ENCODE measurements around the gene LPCAT1.

DNA sequence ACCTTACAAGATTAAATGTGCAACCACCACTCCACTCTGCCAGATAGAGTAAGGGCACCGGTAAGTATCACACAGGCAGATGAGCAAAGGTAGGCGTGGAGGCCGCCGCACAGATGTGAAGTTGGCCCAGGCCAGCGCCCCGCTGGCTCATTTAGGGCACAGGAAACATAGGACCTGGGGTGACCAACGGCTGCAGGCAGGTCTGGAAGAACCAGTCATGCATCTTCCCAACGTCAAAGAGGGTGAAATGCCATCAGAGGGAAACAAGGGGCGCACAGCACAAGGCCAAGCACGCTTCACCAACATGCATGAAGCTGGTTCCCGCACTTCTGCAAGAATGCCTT is 46.8 kb downstream of the LPCAT1 start:
- TF ChIP-seq YY1 (IDR thresholded peaks at IDR 0.05; ENCODE audit: insufficient read depth, insufficient read length) (no peak), SUZ12 (IDR thresholded peaks at IDR 0.05; ENCODE audit: extremely low read depth, insufficient read depth, insufficient read length) (no peak)
